ENCODE results near the gene NEK4.

NEK4 gene

DNA sequence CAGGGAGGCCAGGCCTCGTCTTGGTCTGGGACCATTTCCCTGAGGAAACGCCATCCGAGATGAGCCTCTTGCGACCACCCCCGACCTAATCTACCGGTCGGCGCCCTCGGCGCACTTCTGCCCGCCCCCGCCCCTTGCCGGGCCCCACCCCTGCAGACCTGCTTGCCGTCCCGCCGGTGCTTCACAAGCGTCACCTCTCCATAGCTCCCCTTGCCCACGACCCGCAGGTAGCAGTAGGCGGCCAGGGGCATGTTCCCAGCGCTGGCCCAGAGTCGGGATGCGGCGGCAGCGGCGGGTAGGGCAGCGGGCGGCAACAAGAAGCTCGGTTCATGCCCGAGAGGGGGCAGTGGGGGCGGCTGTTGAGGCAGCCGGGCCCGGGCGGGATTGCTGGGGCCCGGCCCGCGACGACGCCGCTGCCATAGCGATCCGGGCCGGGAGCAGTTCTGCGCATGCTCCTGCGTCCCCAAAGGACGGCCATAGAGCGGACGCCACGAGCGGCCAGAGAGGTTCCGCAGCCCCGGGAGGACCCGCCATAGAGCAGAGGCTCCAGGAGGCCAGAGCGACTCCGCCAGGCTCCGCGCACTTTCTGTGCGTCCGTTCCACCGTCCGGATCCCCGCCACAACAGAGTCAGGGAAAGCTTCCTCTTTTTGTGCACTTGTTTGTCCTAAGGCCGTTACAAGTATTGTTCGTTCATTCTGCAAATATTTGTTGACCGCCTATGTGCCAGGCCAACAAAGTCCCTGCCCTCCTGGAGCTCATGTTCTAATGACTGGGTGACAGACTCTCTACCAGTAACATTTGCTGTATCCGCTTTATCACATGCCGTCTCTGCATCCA lies at the start of gene NEK4:
Gene NEK4, minus strand, starts transcription at position 445 of the 838 bp plus-strand sequence. Its CDS starts 194 bp downstream, at position 251.
- peak; percentile 73 for DNase-seq

DNA sequence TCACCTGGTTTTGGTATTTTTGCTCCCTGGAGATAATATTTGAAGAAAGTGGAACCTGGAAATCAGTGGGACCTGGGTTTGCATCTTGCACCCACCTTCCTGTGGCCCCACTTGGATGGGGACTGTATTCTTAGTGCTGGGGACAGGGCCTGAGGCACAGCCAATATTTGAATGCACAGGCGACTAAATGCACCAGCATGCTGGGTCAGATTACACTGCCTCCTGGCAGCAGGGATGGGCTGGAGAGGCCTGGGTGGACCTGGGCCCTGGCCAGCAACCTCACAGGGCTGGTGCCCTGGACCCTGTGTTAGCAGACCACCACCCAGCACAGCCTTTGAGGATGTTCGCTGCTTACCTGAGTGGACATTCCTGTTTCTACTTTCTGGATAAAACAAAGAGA lies 49.2 kb upstream of the NEK4 start:
- no peak for DNase-seq

DNA sequence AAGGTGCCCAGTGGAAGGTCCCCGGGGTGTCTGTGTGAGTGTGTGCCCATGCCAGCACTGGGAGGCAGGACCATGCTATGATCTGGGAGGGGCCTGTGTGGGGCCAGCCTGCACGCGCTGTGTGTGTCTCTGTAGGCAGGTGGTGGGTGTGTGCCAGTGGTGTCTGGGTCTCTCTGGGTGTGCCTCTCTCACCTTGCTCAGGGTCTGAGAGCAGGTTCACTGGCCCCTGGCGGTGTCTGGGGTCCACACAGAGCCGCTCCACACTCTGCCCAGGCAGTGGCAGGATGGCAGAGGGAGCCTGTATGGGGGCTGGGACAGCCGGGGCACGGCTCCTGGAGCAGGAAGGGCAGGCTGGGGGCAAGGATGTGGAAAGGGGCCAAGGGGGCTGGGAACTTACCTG lies 47.1 kb upstream of the NEK4 start:
- DNase-seq, result no peak

DNA sequence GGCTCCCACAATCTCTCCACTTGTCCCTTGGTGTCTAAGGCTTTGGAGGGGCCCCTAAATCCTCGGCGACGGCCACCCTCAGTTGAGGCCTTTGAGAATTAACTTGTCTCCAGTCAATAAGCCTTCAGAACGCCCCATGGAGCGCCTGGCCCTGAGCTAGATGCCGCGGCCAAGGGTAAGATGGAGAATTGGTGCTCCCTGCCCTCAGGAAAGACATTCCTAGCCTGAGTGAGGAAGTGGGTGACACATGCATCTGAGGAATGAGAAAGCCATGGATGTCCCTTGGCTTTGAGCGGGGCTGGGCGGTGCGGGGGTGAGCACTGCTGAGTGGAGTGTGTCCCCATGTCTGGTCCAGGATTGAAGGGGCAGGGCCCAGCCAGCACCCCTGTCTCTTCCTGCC lies 46.5 kb upstream of the NEK4 start:
- no peak for DNase-seq

DNA sequence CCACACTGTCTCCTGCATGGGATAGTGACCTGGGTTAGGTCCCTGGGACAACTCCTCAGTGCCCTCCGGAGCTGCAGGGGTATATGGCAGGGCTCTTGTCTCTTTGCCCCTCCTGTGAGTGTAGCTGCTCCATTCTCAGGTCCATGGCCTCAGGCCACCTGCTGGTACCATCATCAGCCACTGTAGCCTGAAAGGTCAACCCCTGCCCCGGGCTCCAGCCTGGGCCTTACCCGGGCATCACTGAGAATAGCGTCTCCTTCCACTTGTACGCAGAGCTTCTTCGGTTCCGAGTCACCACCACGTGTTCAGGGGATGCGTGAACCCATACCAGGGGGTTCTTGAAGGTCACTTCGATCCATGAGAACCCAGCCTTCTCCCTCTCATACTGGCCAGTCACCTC lies 45.9 kb upstream of the NEK4 start:
- no peak for DNase-seq

DNA sequence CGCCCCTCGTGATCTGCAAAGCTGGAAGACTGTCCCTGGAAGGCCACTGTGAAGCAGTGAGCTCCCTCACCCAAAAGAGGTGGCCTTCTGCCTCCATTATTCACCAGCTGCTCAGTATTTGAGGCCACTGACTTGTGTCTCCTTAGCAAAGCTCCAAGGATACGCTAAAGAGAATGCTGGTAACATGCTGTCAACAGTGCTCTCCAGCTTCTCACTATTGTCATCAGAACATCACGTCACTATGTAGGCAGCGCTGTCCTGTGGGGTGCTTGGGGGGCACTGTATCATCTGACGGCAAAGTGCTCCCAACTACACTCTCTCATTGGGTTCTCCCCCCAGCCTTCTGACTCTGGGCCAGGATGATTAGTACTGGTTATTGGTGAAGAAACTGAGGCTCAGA lies 45.5 kb upstream of the NEK4 start:
- DNase-seq, result no peak

DNA sequence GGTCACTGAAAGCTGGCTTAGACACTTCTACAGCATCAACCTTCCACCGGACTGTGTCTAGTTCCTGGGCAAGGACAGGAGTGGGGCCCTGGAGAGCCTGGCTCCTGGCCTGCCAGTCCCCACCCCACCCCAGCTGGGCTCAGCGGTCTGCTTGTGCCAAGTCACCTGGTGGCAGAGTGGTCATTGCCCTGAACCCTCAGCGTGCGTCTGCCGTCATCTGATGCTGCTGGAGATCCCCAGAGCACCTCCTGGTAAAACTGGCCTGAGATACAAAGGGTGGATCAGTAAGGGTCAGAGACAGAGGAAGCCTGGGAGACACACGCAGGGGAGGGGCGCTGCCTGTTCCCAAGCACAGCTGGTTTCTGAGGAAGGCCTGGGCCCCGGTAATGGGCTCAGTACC lies 43.1 kb upstream of the NEK4 start:
- DNase-seq, result no peak

DNA sequence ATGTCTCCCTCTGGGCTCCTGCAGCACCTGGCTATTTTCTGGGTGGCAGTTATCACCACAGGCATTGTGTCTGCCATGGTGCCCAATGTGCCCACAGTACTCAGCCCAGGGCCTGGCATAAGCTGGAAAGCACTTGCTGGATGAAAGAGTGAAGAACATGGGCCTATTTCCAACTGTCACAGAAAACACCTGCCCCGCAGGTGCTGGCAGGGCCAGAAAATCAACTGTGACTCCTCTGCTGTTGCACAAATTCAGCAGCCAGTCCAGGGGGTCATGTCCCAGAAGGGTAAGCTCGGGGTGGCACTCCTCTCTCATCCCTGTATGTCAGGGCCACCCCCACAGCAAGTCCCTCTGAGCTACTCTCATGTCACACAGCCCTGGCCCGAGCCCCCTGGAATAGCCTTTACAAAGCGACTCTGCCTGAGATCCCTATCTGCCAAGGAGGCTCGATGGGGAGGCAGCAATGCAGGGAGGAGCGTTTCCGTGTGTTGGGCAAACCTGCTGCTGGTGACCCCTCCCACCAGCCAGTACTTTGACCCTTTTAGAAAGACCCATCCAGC lies 40.8 kb upstream of the NEK4 start:
- no peak for DNase-seq

DNA sequence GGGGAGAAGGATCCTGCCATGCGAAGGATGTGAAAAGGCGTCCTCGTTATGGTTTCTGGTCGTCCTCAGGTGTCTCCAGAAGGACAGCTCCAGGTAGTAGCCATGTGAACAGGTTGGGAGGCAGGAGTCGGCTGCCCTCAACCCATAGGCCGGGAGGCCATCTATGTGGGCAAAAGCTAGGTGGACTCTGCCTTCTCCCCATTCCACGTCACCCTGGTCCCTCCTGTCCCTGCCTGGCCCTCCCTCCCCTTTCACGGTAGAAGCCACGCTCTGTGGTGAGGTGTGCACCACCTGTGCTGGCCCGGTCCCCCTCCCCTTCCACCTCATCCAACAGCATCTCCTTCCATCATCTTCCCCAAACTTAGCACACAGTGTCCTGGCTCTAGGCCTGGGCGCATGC lies 40.2 kb upstream of the NEK4 start:
- DNase-seq, result no peak

DNA sequence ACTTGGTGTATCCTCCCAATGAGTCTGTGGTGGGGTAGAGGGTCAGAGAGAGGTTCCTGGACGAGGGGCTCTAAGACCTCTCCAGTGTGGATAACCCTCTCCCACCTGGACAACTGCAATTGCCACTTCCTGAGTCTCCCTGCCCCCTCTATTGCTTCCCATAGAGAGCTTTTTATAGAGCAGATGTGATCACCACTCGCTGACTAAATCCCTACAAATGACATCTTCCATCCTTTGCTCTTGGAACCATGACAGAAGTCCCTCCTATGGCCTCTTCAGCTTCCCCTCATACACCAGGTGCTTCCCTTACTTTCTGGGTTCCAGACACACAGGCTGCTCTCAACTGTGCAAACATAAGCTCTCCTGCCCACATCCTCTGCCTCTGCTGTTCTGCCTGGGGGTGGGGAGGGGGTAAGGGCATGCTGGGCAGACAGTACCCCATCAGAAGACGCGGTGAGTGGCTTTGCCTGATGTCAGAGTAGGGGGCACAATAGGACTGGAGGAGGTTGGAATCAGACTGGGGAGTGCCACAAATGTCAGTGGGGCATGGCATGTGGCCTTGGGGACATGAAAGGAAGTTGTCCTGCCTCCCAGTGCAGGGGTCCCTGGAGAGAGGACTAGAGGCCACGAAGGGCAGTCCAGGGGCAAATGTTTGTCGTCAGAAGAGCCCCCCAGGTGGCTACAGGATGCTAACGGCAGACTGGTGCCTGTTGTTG lies 39.1 kb upstream of the NEK4 start:
- DNase-seq, result no peak

DNA sequence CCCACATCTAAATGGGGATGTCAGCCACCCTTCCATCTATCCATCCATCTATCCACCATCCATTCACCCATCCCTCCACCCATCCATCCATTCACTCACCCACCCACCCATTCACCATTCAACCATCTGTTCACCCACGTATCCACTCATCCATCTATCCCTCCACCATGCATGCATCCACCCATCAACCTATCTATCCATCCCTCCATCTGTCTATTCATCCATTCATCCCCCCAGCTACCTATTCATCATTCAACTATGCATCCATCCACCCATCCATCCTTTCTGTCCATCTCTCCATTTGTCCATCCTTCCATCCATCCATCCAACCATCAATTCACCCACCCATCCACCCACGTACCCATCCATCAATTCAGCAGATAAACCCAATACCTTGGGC lies 38.4 kb upstream of the NEK4 start:
- DNase-seq, result no peak

DNA sequence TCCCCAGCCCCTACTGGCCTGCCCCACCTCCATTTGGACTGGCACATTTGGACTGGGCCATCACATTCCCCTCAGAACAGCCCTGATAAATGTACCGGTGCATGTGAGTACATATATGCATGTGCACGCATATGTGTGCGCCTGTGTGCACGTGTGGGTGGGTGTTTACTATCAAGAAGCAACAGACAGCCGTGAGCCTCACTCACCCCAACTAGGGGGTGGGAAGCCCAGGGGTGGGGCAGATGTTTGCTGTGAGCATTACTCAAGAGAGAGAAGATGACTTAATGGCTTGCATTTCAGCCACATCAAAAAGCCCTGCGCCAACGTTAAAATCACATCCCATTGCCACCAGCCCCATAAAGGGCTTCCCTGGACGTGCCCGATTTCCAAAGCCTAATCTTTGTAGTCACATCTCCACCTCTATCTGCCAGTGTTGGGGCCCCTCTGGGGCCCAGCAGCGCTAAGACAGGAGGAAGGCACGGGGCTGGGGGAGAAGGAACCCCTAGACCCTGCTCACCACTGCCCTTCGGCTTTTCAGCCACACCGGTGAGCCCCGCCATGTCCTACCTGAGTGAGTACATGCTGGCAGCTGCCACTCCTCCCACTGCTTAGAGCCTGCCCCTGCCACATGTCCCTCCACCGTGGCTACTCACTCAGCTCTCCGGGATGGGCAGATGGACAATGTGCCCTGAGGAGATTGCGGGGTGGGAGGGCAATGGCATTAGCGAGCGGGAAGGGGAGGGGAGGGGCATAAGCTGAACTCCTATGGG lies 34.7 kb upstream of the NEK4 start:
- no peak for DNase-seq

DNA sequence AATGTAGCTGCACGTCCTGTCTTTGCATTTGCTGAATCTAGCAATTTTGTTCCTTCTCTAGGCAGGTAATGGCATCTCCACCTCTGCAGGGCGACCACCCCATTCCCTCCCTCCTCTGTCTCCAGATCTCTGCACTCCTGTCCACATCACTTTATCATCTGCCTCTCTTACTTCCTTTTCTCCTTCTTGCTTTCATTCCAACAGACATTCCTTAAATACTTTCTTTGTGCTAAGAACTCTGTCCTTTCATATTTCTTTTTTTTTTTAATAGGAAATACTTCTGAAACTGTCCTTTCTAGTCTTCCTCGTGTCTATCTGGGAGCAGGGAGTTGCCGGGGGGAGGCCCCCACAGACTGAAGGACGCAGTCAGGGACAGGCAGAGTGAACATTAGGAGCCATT lies 31.1 kb upstream of the NEK4 start:
- no peak for DNase-seq

DNA sequence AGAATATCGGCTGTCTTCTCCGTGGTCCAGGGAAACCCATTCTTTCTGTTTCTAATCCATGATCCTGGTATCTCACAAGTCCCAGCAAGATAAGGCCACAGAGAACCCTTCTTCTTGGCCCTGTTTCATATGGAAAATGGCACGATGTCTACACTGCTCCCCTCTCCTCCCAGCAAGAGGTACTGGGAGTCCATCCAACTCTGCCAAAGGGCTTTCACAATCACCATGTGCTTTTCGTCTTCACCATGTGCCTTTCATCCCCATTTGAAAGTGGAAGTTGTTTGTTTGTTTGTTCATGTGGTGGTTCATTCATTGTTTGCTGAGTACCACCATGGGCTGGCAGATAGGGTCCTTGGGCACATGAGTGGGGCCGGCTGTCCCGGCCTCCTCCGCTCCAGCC lies 29.3 kb upstream of the NEK4 start:
- no peak for DNase-seq

DNA sequence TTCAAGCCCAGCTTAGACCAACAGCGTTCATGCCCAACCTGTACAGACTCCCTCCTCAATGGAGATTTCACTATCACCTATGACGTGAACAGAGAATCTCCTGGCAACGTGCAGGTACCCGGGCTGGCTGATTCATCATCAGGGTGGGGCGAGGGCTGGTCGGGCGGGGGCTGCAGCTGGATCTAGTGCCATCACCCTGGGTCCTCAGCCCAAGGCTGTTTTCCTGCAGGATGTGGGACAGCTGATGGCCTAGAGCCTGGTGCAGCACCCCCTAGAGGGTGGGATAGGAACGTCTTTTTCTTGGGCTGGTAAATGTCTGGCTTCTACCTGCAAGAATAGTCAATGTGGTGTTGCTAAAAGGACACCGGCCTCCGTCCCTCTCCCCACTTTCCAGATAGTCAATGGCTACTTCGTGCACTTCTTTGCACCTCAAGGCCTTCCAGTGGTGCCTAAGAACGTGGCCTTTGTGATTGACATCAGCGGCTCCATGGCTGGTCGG lies 28.3 kb upstream of the NEK4 start:
- no peak for DNase-seq

DNA sequence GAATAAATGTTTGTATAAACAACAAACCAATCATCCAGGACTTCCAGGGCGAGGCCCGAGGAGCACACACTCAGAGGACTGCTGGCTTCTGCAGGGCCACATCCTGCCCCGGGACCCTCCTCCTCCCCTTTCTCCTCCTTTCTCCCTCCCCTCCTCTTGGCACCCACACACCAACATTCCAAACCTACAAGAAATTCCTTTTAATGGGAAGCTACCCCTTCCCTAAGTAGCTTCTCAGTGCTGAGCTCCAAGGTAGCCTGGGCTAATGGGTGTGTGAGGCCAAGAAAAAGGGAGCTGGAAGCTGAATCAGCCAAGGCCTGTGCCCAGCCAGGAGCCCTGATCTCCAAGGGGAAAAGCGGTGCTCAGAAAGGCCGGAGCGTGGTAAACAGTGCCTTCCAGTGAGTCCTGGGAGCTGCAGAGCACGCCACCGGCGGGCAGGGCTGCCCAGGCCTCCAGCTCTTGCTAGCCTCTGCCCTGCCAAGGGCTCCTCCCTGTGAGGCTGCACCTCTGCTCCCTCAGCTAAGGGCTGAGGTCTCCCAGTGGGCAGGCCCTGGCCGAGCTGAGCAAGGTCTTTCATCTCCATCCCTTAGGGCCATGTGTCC lies 27.7 kb upstream of the NEK4 start:
- DNase-seq, result no peak

DNA sequence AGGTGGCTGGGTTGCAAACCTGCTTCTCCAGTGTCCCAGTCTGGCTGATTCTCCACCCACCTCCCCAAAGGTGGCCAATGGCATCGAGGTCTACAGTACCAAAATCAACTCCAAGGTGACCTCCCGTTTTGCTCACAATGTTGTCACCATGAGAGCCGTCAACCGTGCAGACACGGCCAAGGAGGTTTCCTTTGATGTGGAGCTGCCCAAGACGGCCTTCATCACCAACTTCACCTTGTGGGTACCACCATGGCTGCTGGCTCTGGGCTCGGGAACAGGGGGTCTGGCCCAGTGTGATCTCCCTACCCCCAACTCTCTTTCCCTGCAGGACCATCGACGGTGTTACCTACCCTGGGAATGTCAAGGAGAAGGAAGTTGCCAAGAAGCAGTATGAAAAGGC lies 25.7 kb upstream of the NEK4 start:
- DNase-seq, result no peak

DNA sequence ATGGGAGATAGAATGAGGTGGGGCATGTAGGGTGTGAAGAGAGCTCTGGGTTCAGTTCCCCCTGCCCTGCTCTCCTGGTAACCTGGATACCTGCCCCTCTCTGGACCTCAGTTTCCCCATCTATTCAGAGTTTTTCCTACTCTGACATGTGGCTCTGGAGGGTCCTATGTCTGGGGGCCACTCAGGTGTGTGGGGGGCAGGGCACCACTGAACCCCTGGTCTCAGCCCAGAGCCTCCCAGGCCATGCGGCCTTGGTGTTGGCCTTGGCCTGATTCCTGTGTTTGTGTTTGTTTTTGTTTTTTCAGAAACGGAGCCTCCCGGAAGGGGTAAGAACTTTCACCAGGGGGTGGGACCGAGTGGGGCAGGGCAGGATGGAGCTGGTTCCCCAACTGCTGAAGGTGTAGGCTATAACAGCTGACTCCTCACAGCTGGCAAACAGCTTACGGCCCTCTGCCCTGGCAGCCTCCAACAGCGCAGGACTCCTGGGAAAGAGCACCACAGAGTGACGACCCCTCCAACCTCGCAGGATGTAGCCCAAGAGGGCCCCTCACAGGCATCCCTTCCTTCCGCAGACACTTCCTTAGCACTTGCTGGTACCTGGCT lies 24.7 kb upstream of the NEK4 start:
- no peak for DNase-seq

DNA sequence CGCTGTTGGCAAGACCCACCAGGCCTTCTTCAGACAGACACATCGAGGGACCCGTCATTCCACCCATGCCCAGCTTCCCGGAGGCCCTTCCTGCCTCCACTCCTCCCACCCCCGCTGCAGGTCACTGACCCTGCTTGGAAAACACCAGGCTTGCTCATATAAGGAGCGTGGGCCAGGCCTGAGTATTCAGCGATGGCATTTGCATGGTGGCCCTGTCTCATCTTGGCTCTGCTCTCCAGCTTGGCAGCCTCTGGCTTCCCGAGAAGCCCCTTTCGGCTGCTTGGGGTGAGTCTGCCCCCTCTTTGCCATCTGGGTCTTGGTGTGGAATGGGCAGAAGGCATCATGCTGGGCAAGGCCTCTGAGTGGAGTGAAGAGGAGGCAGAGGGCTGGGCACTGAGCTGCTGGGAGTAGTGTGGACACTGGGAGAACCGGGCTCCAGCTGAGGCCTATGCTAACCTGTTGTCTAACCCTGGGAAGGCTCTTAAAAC lies 23.9 kb upstream of the NEK4 start, which contains the start of gene ITIH3:
Gene ITIH3, plus strand, starts transcription at position 185 of the 488 bp plus-strand sequence. Its CDS starts 8 bp downstream, at position 193.
- DNase-seq, result no peak

DNA sequence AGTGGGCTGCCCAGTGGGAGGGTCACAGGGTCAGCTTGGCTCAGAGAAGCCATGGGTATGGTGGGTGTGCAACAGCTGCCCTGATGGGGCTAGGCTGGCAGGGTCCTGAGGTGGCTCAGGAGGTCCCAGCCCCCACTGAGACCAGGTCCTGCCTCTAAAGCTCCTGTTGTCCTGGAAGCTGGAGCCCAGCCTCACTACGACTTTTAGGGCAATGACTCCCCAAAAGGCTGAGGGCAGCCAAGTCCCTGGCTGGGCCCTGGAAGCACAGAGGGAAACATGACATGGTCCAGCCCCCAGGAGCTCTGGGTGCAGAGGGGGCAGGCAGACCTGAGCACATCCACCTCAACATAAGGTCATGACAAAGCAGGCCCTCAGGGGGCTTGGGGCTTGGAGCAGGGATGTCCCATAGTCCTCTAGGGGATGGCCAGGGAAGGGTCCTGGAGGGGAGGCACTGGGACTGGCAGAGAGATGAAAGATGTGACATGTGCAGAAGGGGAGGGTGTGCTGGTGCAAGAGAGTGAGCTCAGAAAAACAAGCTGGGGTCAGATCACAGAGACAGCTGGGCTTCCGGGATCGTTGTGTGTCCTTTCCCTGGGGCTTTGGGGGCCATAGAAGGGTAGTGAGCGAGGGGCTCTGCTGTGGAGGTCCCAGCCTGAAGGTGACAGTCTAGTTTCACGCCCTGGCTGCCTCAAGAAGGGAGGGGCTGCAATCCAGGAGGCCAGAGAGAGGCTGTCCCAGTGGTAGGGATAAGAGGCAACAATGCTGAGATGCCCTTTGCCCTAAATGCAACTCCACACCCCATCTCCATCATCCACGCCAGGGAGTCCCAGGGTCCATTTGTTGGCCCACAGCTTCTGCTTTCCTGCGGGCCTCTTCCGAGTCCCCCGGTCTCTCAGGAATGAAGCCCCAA lies 23.2 kb upstream of the NEK4 start:
- no peak for DNase-seq
